Heart right ventricle (tissue), 16 donors: ENCODE measurements around the gene CACNA2D2. TPM values are rescaled to one million over a fixed set of nuclear protein-coding genes. Genes with fewer than 3 reads are reported as not detected.

Source experiments
- ATAC-seq, 8 donors: fragments of 200-7000 bp; cut with Tn5 transposase; one replicate each; pipeline ENCODE4 v1.9.1; 2020; ENCODE audit warnings: mild to moderate bottlenecking in 8 of 8, moderate library complexity in 8 of 8, moderate number of reproducible peaks in 1 of 8
- DNase-seq, 2 donors: peaks; one replicate each; pipeline ENCODE4 v3.0.0-alpha.2; 2020
- H3K27ac ChIP-seq, 10 donors: fragments of 200-600 bp; sonication (generic) in 2 of 10; one replicate each; pipeline versions ENCODE4 v1.5.0 to v1.8.0; 2020 to 2022; ENCODE audit warnings: mild to moderate bottlenecking in 3 of 10
- H3K27me3 ChIP-seq, 7 donors: fragments of 200-600 bp; one replicate each; pipeline ENCODE4 v1.8.0; 2021 to 2022; ENCODE audit warnings: mild to moderate bottlenecking in 2 of 7
- H3K36me3 ChIP-seq, 9 donors: fragments of 200-600 bp; sonication (generic) in 1 of 9; one replicate each; pipeline versions ENCODE4 v1.5.0 to v1.8.0; 2020 to 2022; ENCODE audit warnings: mild to moderate bottlenecking in 2 of 9
- H3K4me1 ChIP-seq, 9 donors: fragments of 200-600 bp; sonication (generic) in 1 of 9; one replicate each; pipeline versions ENCODE4 v1.5.0 to v1.8.0; 2020 to 2022; ENCODE audit warnings: mild to moderate bottlenecking in 4 of 9
- H3K4me3 ChIP-seq, 10 donors: fragments of 200-600 bp; sonication (generic) in 2 of 10; one replicate each; pipeline versions ENCODE4 v1.5.0 to v1.8.0; 2020 to 2022; ENCODE audit warnings: mild to moderate bottlenecking in 7 of 10, moderate library complexity in 2 of 10
- H3K9me3 ChIP-seq, 11 donors: fragments of 200-600 bp in 10 of 11; sonication (generic) in 2 of 11; one replicate each; pipeline versions ENCODE4 v1.5.0 to v1.8.0; 2013 to 2022; ENCODE audit warnings: mild to moderate bottlenecking in 2 of 11, control low read depth in 1 of 11, moderate library complexity in 1 of 11
- WGBS, 2 donors: extraction: QIAGEN DNeasy Blood & Tissue Kit; methylation state at CpG; one replicate each; pipeline ENCODE4 v1.1.7; 2013; ENCODE audit warnings: inconsistent platforms in 1 of 2; 5-methylcytosine and 5-hydroxymethylcytosine counted together
- intact Hi-C, 10 donors: fragments of 100-400 bp; cut with DNase I; formaldehyde crosslinking; loops; one replicate each; pipeline versions ENCODE4 v1.11.1 to v1.14.2; 2022
- polyA plus RNA-seq, 2 donors: library from polyadenylated mRNA; stranded (reverse); fragments of 200-250 nt; gene quantifications; one replicate each; pipeline ENCODE4 v1.2.3, GENCODE V29; 2013
- total RNA-seq, 10 donors: library from RNA; stranded (reverse); fragmentation: NEBNext Ultra II Directional in 3 of 10; extraction: Animal tissue kit (Norgen Biotek cat#: 25700) in 3 of 10; gene quantifications; one replicate each; pipeline versions ENCODE4 v1.2.1 to v1.2.4, GENCODE V29; 2021 to 2023
- TF ChIP-seq, protein P1 (sequence below), 9 donors: fragments of 200-600 bp; sonication (generic) in 2 of 9; IDR thresholded peaks; one replicate each; pipeline versions ENCODE4 v1.5.0 to v1.8.0; 2021 to 2022; ENCODE audit warnings: antibody characterized with exemption in 9 of 9, mild to moderate bottlenecking in 5 of 9, moderate library complexity in 1 of 9
- donor health status: Arrhythmogenic right ventricular cardiomyopathy.
- donor health status: ischemic (EF 13 %, LVEDD 7.1; RV severe dilation, severe dysfunction).
- donor health status: healthy with polysubstance abuse.
- donor health status: DM: no; HTN: yes; CAD: no.
- donor health status: DM: no; HTN: no; CAD: no.
- donor health status: ischemic (EF 25% LVEDD 6.9; RV normal size, moderate dysfunction).
- donor health status: ischemic (EF 25% LVEDD 5.7; RV mildly dilated, moderate dysfunction).
- donor health status: healthy.
- donor health status: DM: yes; HTN: yes; CAD: no.
- donor health status: Ischemic cardiomyopathy.
- donor health status: ischemic (EF 35%, LVEDD 5.7; RV mildly dilated, moderate dysfunction).
- donor health status: nonischemic (EF 11% LVEDD 7.7; RV severe dilation, severe dysfunction).
- donor health status: DM: yes; HTN: yes; CAD: no.
- donor health status: PGD.
- donor health status: ischemic (EF 29% LVEDD 5.4; RV normal size, mild dysfunction).
- donor health status: nonischemic (EF 23%, LVEDD 6.1; RV moderate dilation, normal function).

Gene CACNA2D2
- total and polyA plus RNA-seq, 12 donors: 0.42 to 3.9 (median 2.4) TPM

DNA sequence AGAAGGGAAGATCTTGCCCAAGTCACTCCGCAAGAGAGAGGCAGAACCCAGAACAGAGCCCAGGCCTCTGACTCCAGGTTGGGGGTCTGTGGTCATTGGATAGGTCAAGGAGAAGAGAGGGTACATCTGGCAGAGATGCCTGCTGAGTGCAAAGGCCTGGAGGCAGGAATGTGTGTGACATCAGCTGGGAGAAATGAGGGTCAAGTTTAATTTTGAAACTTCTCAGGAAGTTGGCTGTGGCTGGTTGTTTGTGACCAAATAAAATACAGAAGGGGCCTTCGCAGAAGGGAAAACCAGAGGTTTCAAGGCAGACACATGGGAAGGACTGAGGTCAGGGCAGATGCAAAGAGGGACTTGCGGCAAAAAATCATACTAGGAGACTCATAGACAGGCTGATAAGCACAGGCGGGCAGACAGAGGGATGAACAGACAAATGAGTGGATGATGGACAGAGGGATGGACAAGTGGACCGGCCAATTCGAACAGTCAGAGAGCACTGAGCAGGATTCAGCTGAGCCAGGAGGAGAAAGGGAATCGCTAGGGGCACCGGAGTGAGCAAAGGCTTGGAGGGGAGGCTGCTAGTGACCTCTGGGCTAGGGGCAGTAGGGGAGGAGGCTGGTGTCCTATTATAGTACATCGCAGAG lies 28.8 kb upstream of the CACNA2D2 start:
- Histone ChIP-seq H3K27me3 (peaks cover 0 to 24% (median 12%) of the 10 kb centered on the region in 7 donors), H3K4me3 (no peak overlapping the region), H3K36me3 (no peaks in the 10 kb centered on the region), H3K9me3 (no peaks in the 10 kb centered on the region), H3K27ac (peak overlapping the region in 1 of 10 donors; percentile 6), H3K4me1 (no peaks in the 10 kb centered on the region)
- intact Hi-C loops: loop anchor here in 1 of 10 donors (10.0 kb wide), 1 partner anchor 157 kb away; no protein-coding TSS in a partner anchor
- DNase-seq (no peak), ATAC-seq (peak in 1 of 8 donors; percentile 37)
- WGBS, 2 donors: 78 to 80% methylated on average over 9 of the region's 9 CpGs
- TF ChIP-seq, protein P1, sequence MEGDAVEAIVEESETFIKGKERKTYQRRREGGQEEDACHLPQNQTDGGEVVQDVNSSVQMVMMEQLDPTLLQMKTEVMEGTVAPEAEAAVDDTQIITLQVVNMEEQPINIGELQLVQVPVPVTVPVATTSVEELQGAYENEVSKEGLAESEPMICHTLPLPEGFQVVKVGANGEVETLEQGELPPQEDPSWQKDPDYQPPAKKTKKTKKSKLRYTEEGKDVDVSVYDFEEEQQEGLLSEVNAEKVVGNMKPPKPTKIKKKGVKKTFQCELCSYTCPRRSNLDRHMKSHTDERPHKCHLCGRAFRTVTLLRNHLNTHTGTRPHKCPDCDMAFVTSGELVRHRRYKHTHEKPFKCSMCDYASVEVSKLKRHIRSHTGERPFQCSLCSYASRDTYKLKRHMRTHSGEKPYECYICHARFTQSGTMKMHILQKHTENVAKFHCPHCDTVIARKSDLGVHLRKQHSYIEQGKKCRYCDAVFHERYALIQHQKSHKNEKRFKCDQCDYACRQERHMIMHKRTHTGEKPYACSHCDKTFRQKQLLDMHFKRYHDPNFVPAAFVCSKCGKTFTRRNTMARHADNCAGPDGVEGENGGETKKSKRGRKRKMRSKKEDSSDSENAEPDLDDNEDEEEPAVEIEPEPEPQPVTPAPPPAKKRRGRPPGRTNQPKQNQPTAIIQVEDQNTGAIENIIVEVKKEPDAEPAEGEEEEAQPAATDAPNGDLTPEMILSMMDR (IDR thresholded peaks at IDR 0.05): no peak

DNA sequence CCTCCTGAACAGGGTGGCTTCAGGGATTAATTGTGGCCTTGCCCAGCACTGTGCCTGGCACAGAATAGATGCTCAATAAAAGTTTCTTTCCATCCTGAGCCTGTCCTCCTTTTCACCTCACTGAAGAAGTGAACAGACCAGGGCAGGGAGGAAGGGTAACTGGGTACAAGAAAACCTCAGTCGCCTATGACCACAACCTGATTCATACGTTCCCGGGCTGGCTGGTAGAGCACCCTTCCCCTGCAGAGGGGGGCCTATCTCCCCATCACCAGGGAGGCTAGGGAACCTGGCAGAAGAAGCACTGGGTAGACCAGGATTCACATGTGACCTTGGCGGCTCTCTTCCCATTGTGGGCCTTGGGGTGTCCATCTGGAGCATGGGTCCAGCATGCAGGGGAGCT lies 27.8 kb upstream of the CACNA2D2 start:
- H3K4me1 ChIP-seq: no peaks in the 10 kb centered on the region
- H3K4me3 ChIP-seq: no peak overlapping the region
- H3K9me3 ChIP-seq: no peaks in the 10 kb centered on the region
- intact Hi-C loops: loop anchor here in 1 of 10 donors (10.0 kb wide), 1 partner anchor 156 kb away; no protein-coding TSS in a partner anchor
- no peak for DNase-seq
- 94 to 96% methylated on average over 4 of the region's 4 CpGs for WGBS, 2 donors
- no peak for ATAC-seq
- peaks cover 0 to 24% (median 12%) of the 10 kb centered on the region in 7 donors for H3K27me3 ChIP-seq
- no peaks in the 10 kb centered on the region for H3K36me3 ChIP-seq
- no peak overlapping the region for H3K27ac ChIP-seq
- TF ChIP-seq, protein P1 (IDR thresholded peaks at IDR 0.05): no peak

DNA sequence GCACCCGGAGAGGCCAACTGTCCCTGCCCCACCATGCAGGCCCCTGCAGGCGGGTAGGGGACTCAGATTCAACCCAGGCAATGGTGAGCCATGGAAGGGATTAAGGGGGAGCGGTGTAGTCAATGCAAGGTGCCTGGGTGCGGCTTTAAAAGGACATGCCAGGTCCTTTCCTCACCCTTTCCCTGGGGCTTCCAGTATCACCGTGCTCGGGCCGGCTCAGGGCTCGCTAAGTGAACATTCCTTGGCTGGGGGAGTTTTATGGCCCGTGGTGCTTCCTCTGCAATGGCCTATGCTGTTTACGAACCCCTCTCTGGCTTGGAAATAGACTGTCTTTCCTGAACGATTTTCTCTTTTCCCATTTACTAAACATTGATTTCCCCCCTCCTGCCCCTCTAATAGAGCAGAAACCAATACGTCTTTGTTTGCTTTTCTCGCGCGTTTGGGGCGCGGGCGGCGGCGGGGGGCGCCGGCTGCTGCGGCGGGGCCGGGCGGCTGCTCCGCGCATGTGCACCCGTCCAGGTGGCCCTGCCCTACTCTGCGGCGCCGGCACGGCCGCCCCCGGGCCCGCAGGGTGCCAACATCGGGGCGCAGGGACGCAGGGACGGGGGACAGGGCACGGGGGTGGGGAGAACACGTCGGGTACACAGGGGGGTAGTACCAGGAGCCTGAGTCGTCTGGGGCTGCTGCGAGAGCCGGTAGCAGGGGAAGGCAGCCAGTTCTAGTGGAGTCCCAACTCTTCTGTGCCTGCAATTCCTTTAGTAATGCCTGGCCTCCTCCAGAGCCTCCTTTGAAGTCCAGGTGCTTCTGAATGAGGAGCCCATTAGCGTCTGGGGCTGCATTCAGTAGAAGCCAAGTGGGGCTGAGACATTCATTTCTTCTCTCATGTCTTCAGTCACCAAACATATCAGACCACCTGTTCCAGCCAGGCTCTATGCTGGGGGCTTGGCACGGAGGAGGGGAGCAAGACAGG lies 26.9 kb upstream of the CACNA2D2 start:
- TF ChIP-seq, protein P1 (IDR thresholded peaks at IDR 0.05): no peak

DNA sequence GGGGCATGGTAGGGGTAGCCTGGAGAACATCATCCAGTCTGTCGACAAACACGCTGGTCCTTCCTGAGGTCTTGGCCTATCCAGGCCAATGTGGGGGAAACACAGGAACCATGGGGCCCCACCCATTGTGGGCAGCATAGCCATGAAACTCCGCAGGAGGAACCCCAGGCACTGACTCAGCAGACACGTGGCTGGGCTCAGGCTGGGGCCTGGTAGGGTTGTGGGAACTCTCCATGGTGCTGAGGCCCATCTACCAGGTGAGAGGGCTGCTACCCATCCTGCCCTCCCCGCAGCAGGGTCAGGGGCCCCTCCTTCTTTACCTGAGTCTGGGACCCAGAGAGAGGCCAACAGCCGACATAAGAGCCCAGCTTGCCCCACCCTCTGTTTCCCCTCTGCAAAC lies 22.6 kb upstream of the CACNA2D2 start:
- ATAC-seq: peak in 6 of 8 donors; percentile 37 to 76 (median 58)
- 24 to 30% methylated on average over 6 of the region's 6 CpGs for WGBS, 2 donors
- no peak overlapping the region for H3K4me3 ChIP-seq
- no peaks in the 10 kb centered on the region for H3K4me1 ChIP-seq
- H3K27ac ChIP-seq: no peak overlapping the region
- peaks cover 0 to 24% (median 12%) of the 10 kb centered on the region in 7 donors for H3K27me3 ChIP-seq
- TF ChIP-seq, protein P1 (IDR thresholded peaks at IDR 0.05): no peak
- H3K9me3 ChIP-seq: no peaks in the 10 kb centered on the region
- intact Hi-C loops: no loop called here
- H3K36me3 ChIP-seq: no peaks in the 10 kb centered on the region
- DNase-seq: no peak

More for the DNA sequence above, 26.9 kb upstream of the CACNA2D2 start:
- no peak for ATAC-seq
- Histone ChIP-seq H3K27me3 (peaks cover 0 to 24% (median 12%) of the 10 kb centered on the region in 7 donors), H3K4me3 (no peak overlapping the region), H3K27ac (no peak overlapping the region), H3K9me3 (no peaks in the 10 kb centered on the region), H3K36me3 (no peaks in the 10 kb centered on the region), H3K4me1 (no peaks in the 10 kb centered on the region)
- intact Hi-C loops: loop anchor here in 1 of 10 donors (10.0 kb wide), 1 partner anchor 155 kb away; no protein-coding TSS in a partner anchor
- WGBS, 2 donors: 22 to 25% methylated on average over 48 of the region's 48 CpGs
- no peak for DNase-seq
